Thymus (tissue), 2 donors: ENCODE data around the gene CTSG. TPM values are rescaled to one million over a fixed set of nuclear protein-coding genes. Genes with fewer than 3 reads are reported as not detected.

ENCODE experiments used
- polyA plus RNA-seq: library from polyadenylated mRNA; stranded (reverse); fragments of 200-250 nt; gene quantifications from one replicate; pipeline ENCODE4 v1.2.3, GENCODE V29; 2013
- total RNA-seq: library from RNA; stranded (reverse); fragments of 120-200 nt; gene quantifications from one replicate; pipeline ENCODE4 v1.2.4, GENCODE V29; 2013
- donor health status: healthy.

The CTSG gene
- total and polyA plus RNA-seq, 2 donors, result 4.8 to 19.9 TPM

Other genes with a start within 250 kb of the CTSG start
- 1.9 TPM for gene ADCY4, start 241.2 kb downstream of the CTSG start, total RNA-seq
- gene ADCY4, start 241.2 kb downstream of the CTSG start, polyA plus RNA-seq, result 17.6 TPM
- gene RIPK3, start 236.3 kb downstream of the CTSG start, total RNA-seq, result 10.9 TPM
- 15.2 TPM for gene RIPK3, start 236.3 kb downstream of the CTSG start, polyA plus RNA-seq
- 16.6 TPM for gene NFATC4, start 208.1 kb downstream of the CTSG start, total RNA-seq
- gene NFATC4, start 208.1 kb downstream of the CTSG start, polyA plus RNA-seq, result 79.8 TPM
- 3.1 TPM for gene NYNRIN, start 177.2 kb downstream of the CTSG start, total RNA-seq
- gene NYNRIN, start 177.2 kb downstream of the CTSG start, polyA plus RNA-seq, result 4.3 TPM
- gene CBLN3, start 146.6 kb downstream of the CTSG start, total RNA-seq, result 2.8 TPM
- gene CBLN3, start 146.6 kb downstream of the CTSG start, polyA plus RNA-seq, result 9.5 TPM
- 35.3 TPM for gene KHNYN, start 146.3 kb downstream of the CTSG start, total RNA-seq
- 28.9 TPM for gene KHNYN, start 146.3 kb downstream of the CTSG start, polyA plus RNA-seq
- gene SDR39U1, start 133.5 kb downstream of the CTSG start, total RNA-seq, result 34.9 TPM
- gene SDR39U1, start 133.5 kb downstream of the CTSG start, polyA plus RNA-seq, result 148 TPM
- 0.28 TPM for gene CMA1, start 68.0 kb downstream of the CTSG start, total RNA-seq
- 0.96 TPM for gene CMA1, start 68.0 kb downstream of the CTSG start, polyA plus RNA-seq
- gene GZMH, start 33.4 kb upstream of the CTSG start, total RNA-seq, result 0.57 TPM
- 3.1 TPM for gene GZMH, start 33.4 kb upstream of the CTSG start, polyA plus RNA-seq
- gene GZMB, start 57.9 kb upstream of the CTSG start, total RNA-seq, result 7.3 TPM
- 7.0 TPM for gene GZMB, start 57.9 kb upstream of the CTSG start, polyA plus RNA-seq